HL-60 (cell line): ENCODE measurements around the gene ZNF26.

Experiments
- GABPA ChIP-seq: IDR thresholded peaks from 2 replicates; pipeline ENCODE4 v1.6.1; 2012; ENCODE audit warnings: low read depth
- TF ChIP-seq, protein P1 (sequence below): IDR thresholded peaks from one replicate; pipeline ENCODE4 v1.5.1; 2011; ENCODE audit warnings: low read length, control low read depth, inconsistent platforms; ENCODE audit not compliant: insufficient read depth

DNA sequence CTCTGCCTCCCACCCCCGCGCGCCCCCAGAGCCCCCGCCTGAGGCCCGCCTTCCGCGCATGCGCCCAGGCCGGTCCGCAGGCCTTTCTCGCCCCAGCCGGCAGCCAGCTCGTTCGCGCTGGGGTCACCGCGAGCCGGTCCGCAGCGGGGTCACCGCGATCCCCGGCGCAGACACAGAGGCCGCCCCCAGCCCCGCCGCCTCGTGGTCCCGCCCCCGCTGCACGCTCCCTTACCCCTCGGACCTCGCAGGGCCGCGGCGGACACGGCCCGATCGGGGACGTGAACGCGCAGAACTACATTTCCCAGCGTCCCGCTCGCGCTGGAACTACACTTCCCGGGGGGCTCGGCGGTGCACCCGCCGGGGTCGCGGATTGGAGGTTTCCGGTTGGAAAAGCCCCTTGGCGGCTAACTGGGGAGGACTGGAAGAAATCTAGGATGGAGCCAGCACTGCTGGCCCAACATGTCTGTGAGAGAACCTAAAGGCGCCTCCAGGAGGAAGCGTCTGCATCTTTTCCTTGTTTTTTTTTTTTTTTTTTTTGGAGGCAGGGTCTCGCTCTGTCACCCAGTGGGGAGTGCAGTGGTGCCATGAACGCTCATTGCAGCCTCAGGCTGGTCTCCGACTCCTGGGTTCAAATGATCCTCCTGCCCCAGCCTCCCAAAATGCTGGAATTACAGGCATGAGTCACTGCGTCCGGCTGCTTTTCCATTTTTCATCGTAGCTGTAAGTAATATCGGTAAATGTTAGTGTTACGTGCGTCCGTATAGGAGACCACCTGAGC lies 30.0 kb upstream of the ZNF26 start, which contains the start of gene ZNF605:
- TF ChIP-seq GABPA = peak; percentile 79
- TF ChIP-seq, protein P1, sequence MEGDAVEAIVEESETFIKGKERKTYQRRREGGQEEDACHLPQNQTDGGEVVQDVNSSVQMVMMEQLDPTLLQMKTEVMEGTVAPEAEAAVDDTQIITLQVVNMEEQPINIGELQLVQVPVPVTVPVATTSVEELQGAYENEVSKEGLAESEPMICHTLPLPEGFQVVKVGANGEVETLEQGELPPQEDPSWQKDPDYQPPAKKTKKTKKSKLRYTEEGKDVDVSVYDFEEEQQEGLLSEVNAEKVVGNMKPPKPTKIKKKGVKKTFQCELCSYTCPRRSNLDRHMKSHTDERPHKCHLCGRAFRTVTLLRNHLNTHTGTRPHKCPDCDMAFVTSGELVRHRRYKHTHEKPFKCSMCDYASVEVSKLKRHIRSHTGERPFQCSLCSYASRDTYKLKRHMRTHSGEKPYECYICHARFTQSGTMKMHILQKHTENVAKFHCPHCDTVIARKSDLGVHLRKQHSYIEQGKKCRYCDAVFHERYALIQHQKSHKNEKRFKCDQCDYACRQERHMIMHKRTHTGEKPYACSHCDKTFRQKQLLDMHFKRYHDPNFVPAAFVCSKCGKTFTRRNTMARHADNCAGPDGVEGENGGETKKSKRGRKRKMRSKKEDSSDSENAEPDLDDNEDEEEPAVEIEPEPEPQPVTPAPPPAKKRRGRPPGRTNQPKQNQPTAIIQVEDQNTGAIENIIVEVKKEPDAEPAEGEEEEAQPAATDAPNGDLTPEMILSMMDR = no peak
